WERI-Rb-1 (cell line): ENCODE results near the gene TMED7.
"Not testable (repeated sequence)": the region's sequence is repeated elsewhere in the genome, so short reads cannot be mapped to it uniquely, and the experiment has no call there.

Source experiments
- DNase-seq: peaks from one replicate; pipeline ENCODE4 v3.0.0-alpha.2; 2020
- H3K27ac ChIP-seq: fragments of 250-450 bp; sonication (Bioruptor Pico); 2 replicates; pipeline ENCODE4 v1.5.1; 2020; ENCODE audit warnings: mild to moderate bottlenecking, moderate library complexity
- H3K27me3 ChIP-seq: fragments of 250-450 bp; sonication (Bioruptor Pico); 2 replicates; pipeline ENCODE4 v1.5.1; 2021; ENCODE audit warnings: mild to moderate bottlenecking, low read depth, moderate library complexity; ENCODE audit not compliant: insufficient read depth, severe bottlenecking
- H3K36me3 ChIP-seq: fragments of 250-450 bp; sonication (Bioruptor Pico); 2 replicates; pipeline ENCODE4 v1.5.1; 2020; ENCODE audit warnings: mild to moderate bottlenecking, moderate library complexity
- H3K4me3 ChIP-seq: 2 replicates; pipeline ENCODE4 v1.5.1; 2011; ENCODE audit warnings: low read depth, mild to moderate bottlenecking, control low read depth, low read length
- H3K9me3 ChIP-seq: fragments of 250-450 bp; sonication (Bioruptor Pico); 2 replicates; pipeline ENCODE4 v1.5.1; 2021; ENCODE audit warnings: mild to moderate bottlenecking, moderate library complexity; ENCODE audit not compliant: severe bottlenecking
- CTCF ChIP-seq: IDR thresholded peaks from 2 replicates; pipeline ENCODE4 v1.5.1; 2011; ENCODE audit warnings: low read depth, mild to moderate bottlenecking, control low read depth, inconsistent platforms, low read length

Gene TMED7

DNA sequence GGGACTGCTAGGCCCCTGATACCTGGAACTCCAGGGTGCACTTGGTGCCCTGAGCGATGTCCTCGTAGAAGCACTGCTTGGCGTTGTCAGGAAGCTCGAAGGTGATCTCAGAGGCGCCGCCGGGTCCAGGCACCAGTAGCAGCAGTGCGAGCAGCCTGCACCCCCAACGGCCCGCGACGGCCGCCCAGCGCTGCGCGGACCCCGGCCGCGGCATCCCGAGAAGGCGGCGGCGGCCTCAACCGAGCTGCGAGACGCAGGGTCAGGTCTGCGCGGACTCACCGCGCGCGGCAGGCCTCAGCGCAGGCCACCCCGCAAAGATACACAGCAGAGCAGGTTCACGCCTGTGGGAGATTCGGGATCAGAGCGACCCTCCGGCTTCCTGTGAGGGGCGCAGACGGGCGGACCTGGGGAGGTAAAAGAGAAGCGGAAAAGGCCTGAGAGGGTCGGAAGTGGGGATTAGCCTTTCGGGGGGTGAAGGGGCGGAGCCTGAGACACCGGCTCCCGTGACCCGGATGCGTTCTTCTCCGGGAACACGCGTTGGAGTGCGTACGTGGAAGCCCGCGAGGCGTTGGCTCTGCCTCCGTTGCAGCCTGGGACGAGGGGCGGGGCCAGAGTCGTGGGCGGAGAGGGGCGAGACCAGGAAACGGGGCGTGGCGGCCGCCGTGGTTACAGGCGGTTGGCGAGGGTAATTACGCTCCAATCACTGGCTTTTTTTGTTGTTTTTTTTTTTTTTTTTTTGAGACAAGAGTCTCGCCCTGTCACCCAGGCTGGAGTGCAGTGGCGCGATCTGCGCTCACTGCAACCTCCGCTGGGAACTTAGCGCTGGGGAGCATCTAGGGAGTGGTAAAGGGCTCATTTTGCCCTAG lies at the start of gene TMED7:
TSS of gene TMED7 (minus strand) at position 458 of the 866 bp plus-strand sequence. CDS start at position 214, 244 bp downstream.
- H3K4me3 ChIP-seq, result peak within 1 kb of the TSS; percentile 84
- H3K27me3 ChIP-seq, result no peaks in the 10 kb centered on the region
- peak; percentile 100 for DNase-seq
- peak within 1 kb of the TSS; percentile 86 for H3K27ac ChIP-seq
- TF ChIP-seq CTCF, result no peak
- H3K36me3 ChIP-seq, result peaks cover 19% of the 10 kb centered on the region
- H3K9me3 ChIP-seq, result no peaks in the 10 kb centered on the region

- not testable (repeated sequence) for H3K4me3 ChIP-seq, H3K27ac ChIP-seq, H3K9me3 ChIP-seq, H3K36me3 ChIP-seq, H3K27me3 ChIP-seq, DNase-seq
Measured at GRCh38 chr5:115674782-115675181, 48.9 kb upstream of the TMED7 start.

GRCh38 chr5:115673596-115673995 lies 47.8 kb upstream of the TMED7 start:
- H3K36me3 ChIP-seq, result no peaks in the 10 kb centered on the region
- H3K9me3 ChIP-seq, result no peaks in the 10 kb centered on the region
- H3K4me3 ChIP-seq, result no peak overlapping the region
- DNase-seq, result no peak
- H3K27me3 ChIP-seq, result no peaks in the 10 kb centered on the region
- TF ChIP-seq CTCF, result no peak
- H3K27ac ChIP-seq, result no peak overlapping the region

DNA sequence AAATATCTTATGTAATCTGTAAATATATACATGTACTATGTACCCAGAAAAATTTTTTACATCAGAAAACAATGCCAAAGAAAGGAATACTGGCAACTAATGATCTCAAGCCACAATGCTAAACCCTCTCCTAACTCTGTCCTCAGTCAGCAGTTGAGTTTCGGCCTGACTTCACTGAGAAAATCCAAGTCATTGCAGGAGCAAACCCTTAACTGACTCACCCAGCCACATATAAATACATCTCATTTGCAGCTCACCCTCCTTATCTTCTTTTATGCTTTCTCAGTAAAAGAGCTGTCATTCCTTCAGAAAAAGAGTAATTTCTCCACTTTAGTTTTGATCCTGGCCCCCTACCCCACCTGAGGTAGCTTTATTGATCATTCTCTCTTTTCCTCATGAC lies 46.1 kb upstream of the TMED7 start:
- no peak for TF ChIP-seq CTCF
- no peaks in the 10 kb centered on the region for H3K9me3 ChIP-seq
- DNase-seq, result no peak
- H3K27me3 ChIP-seq, result no peaks in the 10 kb centered on the region
- H3K4me3 ChIP-seq, result no peak overlapping the region
- H3K36me3 ChIP-seq, result no peaks in the 10 kb centered on the region
- H3K27ac ChIP-seq, result no peak overlapping the region

DNA sequence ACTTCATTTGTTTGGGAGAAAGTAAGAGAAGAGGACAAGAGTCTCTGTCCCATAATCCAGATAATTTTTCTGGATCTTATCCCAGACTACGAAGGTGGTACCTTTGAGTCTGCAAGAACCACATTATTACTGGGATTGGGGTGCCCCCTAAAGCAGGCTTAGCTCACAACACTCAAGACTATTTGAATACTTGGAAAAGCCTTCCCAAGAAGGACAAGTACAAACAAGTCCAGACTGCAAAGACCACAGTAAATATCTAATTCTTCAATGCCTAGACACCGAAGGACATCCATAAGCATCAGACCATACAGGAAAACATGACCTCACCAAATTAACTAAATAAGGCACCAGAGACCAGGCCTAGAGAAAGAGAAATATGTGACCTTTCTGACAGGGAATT lies 40.2 kb upstream of the TMED7 start:
- no peak overlapping the region for H3K27ac ChIP-seq
- H3K4me3 ChIP-seq, result no peak overlapping the region
- no peak for TF ChIP-seq CTCF
- no peaks in the 10 kb centered on the region for H3K27me3 ChIP-seq
- H3K36me3 ChIP-seq, result no peaks in the 10 kb centered on the region
- DNase-seq, result peak; percentile 20
- H3K9me3 ChIP-seq, result no peaks in the 10 kb centered on the region

DNA sequence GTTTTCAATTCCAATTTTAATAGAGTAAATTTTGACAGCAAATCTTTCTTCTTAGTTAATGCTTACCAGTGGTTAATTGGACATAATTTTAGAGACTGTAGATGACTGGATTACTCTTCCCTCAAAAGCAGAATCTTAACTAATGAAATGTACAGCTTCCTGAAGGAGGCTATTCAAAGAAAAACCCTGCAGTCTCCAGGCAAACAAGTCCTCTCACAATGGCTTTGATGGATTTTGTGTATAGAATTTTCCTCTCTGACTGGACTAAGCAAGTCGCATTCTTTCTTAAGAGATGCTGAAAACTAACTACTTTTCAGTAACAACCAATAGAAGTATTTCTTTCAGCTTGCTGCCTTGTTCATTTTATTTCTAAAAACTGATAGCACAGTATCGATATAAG lies 35.7 kb upstream of the TMED7 start:
- no peak overlapping the region for H3K4me3 ChIP-seq
- H3K9me3 ChIP-seq, result no peaks in the 10 kb centered on the region
- DNase-seq, result no peak
- H3K27ac ChIP-seq, result no peak overlapping the region
- no peak for TF ChIP-seq CTCF
- no peaks in the 10 kb centered on the region for H3K27me3 ChIP-seq
- H3K36me3 ChIP-seq, result no peaks in the 10 kb centered on the region
